HG02623 (cell line): ENCODE data around the gene SEMA6A.

Experiments
- ATAC-seq: cut with Tn5 transposase; IDR thresholded peaks from one replicate; pipeline ENCODE4 v1.9.1; 2021; ENCODE audit warnings: moderate library complexity; ENCODE audit not compliant: unreplicated experiment

The SEMA6A gene

GRCh38 chr5:116442931-116443551, 131.6 kb downstream of the SEMA6A start:
- no peak for ATAC-seq

GRCh38 chr5:116442095-116442534, 132.5 kb downstream of the SEMA6A start:
- no peak for ATAC-seq

- no peak for ATAC-seq
These were observed 133.4 kb downstream of the SEMA6A start for GRCh38 chr5:116441223-116441622.

DNA sequence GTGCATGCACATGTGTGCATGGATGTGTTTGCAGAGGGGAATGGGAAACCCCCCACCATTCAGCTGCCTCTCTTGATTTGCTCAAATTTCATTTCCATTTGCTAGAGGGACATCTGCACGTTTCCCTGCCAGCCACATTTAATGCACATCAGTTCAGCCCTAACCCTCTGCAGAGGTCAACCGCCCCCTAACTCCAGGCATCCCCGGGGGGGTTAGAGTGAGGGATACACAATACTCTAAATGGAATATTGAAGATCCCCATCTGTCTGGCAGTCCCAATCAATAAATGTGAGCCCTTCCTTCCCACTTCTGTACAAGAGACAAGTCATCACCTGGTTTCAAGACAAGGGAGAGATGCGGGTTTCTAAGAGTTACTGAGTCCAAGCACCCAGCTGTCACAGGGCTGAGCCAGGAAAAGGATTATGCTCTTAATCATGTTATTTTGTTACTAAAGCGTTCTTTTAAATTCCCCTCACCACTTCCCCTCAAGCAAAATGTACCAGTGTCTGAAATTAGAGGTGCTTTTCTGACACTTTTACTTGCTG, 134.1 kb downstream of the SEMA6A start:
- ATAC-seq: no peak

DNA sequence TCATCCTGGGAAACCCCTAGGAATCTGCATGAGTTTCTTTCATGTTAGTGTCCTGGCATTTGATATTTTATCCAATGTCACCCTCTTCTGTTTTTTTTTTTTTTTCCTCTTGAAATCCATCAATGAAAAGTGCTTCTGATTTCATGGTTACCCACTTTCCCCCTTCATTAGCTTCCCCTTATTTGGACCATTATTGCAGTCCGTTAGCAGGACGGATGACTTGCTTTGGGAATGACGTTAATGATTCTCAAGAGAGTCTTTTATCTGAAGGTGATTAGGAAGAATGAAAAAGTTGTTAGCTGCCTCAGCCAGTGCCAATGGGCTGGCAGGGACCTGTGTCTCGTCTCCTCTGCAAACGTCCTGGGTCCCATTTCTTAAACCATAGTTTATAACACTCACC, 134.7 kb downstream of the SEMA6A start:
- no peak for ATAC-seq

GRCh38 chr5:116438979-116439554, 135.6 kb downstream of the SEMA6A start:
- ATAC-seq: no peak

DNA sequence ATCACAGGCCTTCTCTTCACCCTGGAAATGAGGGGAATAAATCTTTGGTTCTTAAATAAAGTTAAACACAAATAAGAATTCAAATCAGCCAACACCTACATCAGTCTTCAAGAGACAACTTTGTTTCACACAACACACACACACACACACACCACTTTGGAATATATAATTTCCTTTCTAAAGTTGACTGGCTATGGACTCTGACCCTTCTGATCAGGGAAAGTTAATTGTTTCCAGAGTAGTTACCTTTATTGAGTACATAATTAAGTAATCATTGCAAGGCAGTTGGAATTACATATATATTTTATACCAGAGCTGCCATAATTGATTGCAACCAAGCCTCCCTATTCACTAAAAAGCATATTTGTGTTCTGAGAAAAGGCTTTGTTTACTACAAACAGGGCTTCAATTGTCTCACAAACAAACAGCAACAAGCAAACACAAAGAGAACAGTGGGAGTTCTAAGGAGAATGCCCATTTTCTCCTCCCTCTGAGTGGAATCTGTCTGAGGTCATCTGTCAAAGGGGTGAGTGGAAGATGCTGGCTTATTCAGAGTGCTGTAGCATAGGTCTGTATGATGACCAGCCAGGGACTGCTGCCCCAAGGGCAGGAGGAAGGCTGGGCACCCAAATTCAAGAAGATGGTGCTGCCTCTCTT, 136.6 kb downstream of the SEMA6A start:
- ATAC-seq: no peak

DNA sequence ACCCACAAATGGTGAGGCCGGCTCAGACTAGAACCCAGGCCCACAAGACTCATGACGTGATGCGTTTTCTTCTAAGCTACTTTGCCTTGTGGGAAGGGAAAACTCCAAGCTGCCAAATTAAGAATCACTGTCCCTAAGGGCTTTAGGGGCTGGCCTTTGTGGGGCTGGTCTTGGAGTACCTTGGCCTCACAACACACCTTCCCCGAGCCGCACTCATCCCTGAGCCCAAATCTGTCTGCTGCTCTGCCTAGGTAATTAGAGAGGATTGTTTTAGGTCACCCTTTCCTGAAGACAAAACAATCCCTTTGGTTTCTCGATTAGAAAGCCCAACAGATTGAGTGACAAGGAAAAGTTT, 137.3 kb downstream of the SEMA6A start:
- ATAC-seq: no peak

- no peak for ATAC-seq
These were observed 137.8 kb downstream of the SEMA6A start for GRCh38 chr5:116436674-116437350.

- ATAC-seq: no peak
These were observed 145.7 kb downstream of the SEMA6A start for GRCh38 chr5:116428966-116429365.

GRCh38 chr5:116428413-116428812, 146.2 kb downstream of the SEMA6A start:
- ATAC-seq: no peak

- ATAC-seq: no peak
These were observed 149.7 kb downstream of the SEMA6A start for GRCh38 chr5:116424951-116425350.

GRCh38 chr5:116424258-116424615, 150.4 kb downstream of the SEMA6A start:
- no peak for ATAC-seq

- no peak for ATAC-seq
These were observed 150.9 kb downstream of the SEMA6A start for GRCh38 chr5:116423587-116424257.

DNA sequence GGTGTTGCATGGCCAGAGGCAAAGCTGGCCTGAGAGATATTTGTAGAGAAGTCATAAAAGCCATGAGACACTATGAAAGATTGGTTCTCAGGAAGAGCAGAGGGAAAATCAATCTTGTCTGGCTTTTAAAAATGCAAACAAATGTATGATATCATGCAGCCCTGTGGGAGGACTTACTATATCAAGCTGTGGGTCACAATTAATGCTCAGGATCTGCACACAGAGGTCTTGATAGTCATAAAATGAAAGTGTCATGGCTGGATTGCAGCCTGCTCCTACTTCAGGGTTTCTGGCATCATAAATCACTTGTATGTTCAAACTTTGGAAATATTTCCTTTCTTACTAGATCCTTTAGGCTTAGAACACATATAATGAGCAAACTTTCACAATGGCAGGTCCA, 151.5 kb downstream of the SEMA6A start:
- ATAC-seq: no peak

DNA sequence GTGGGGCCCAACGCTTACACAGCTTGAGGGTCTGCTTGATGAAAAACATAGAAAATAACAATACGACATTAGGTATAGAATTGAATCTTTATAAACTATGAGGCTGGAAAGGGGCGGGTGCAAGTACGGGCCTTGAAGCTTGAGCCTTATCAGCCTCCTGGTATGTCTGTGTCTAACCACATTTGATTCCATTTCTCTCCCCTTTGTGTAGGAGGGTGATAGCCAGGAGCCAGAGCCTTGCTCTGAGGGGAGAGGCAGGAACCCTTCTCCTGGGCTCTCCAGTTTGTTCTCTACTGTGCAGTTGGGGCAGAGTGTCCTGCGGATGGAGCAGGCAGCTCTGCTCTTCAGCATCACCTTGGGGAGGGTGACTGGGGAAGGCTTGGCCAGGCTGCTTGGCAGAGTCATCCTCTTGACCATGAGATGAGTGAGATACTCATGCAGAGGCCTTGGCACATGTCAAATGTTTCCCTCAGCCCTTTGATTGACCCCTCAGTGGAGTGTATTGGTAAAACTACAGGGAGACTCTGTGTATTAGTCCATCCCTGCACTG, 153.5 kb downstream of the SEMA6A start:
- no peak for ATAC-seq

- ATAC-seq: no peak
These were observed 154.1 kb downstream of the SEMA6A start for GRCh38 chr5:116420540-116420939.

DNA sequence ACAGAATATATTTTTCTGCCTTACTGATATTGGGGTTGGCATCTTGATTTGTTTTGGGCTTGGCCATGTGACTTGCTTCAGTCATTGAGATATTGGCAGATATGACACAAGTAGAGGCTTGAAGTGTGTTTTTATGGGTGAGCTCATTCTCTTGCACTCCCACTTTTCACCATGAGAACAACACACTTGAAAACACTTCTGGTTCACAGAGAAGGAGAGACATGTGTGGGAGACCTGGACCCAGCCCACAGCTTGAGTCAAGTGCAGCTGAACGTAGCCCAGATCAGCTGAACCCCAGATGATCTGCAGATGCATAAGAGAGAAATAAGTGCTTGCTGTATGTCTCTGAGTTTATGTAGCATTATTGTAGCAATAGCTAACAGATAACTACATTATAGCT, 155.4 kb downstream of the SEMA6A start:
- ATAC-seq: no peak

GRCh38 chr5:116418774-116419173, 155.8 kb downstream of the SEMA6A start:
- no peak for ATAC-seq

- no peak for ATAC-seq
These were observed 156.6 kb downstream of the SEMA6A start for GRCh38 chr5:116418016-116418415.

GRCh38 chr5:116415989-116416388, 158.6 kb downstream of the SEMA6A start:
- no peak for ATAC-seq
